Psoas muscle (tissue), 8 donors: ENCODE data around the gene TMEM54. TPM values are rescaled to one million over a fixed set of nuclear protein-coding genes. Genes with fewer than 3 reads are reported as not detected.

Source experiments
- ATAC-seq, 4 donors: fragments of 200-7000 bp; cut with Tn5 transposase; one replicate each; pipeline ENCODE4 v1.9.1; 2020; ENCODE audit warnings: moderate library complexity in 3 of 4, mild to moderate bottlenecking in 2 of 4
- DNase-seq, 2 donors: peaks; one replicate each; pipeline ENCODE4 v3.0.0-alpha.2; 2020
- H3K27ac ChIP-seq: fragments of 200-600 bp; one replicate; pipeline ENCODE4 v1.8.0; 2022
- H3K27me3 ChIP-seq, 3 donors: fragments of 200-600 bp in 1 of 3; one replicate each; pipeline versions ENCODE4 v1.6.1 to v1.8.0; 2013 to 2022; ENCODE audit warnings: low read length in 2 of 3, mild to moderate bottlenecking in 2 of 3, moderate library complexity in 1 of 3; ENCODE audit not compliant: insufficient read depth in 3 of 3
- H3K36me3 ChIP-seq, 2 donors: fragments of 200-600 bp in 1 of 2; one replicate each; pipeline versions ENCODE4 v1.6.1 to v1.8.0; 2013 to 2022; ENCODE audit warnings: low read depth in 1 of 2, mild to moderate bottlenecking in 1 of 2, moderate library complexity in 1 of 2; ENCODE audit not compliant: insufficient read depth in 1 of 2
- H3K4me1 ChIP-seq: fragments of 200-600 bp; one replicate; pipeline ENCODE4 v1.8.0; 2022
- H3K4me3 ChIP-seq: fragments of 200-600 bp; one replicate; pipeline ENCODE4 v1.8.0; 2022; ENCODE audit warnings: mild to moderate bottlenecking
- H3K9me3 ChIP-seq: fragments of 200-600 bp; one replicate; pipeline ENCODE4 v1.8.0; 2022
- CTCF ChIP-seq: fragments of 200-600 bp; IDR thresholded peaks from one replicate; pipeline ENCODE4 v1.8.0; 2022; ENCODE audit warnings: antibody characterized with exemption
- WGBS, 3 donors: extraction: QIAGEN DNeasy Blood & Tissue Kit; methylation state at CpG; one replicate each; pipeline versions ENCODE4 v1.1.6 to v1.1.7; 2013; 5-methylcytosine and 5-hydroxymethylcytosine counted together
- intact Hi-C, 2 donors: fragments of 100-400 bp; cut with DNase I; formaldehyde crosslinking; loops; one replicate each; pipeline versions ENCODE4 v1.11.0 to v1.14.2; 2022
- polyA plus RNA-seq, 3 donors: library from polyadenylated mRNA; stranded (reverse); fragments of 200-250 nt; gene quantifications; one replicate each; pipeline ENCODE4 v1.2.3, GENCODE V29; 2013
- total RNA-seq, 4 donors: library from RNA; stranded (reverse); fragmentation: NEBNext Ultra II Directional in 2 of 4; extraction: Animal tissue kit (Norgen Biotek cat#: 25700) in 2 of 4; gene quantifications; one replicate each; pipeline versions ENCODE4 v1.2.1 to v1.2.4, GENCODE V29; 2021 to 2023
- donor health status: healthy with polysubstance abuse.
- donor health status: DM: no; HTN: no; CAD: no; lungs with moderate emphysema.
- donor health status: Bipolar disorder and iron deficiency.
- donor health status: healthy.
- donor health status: DM: yes; HTN: yes; CAD: no.
- donor health status: DM: no; HTN: no; CAD: no.
- donor health status: DM: no; HTN: no; CAD: no.
- donor health status: DM: yes; HTN: yes; CAD: no.

TMEM54 gene
- total and polyA plus RNA-seq, 7 donors = 4.7 to 11.8 (median 5.9) TPM

GRCh38 chr1:32863881-32864245 lies 37.3 kb downstream of the TMEM54 start:
- DNase-seq (no peak), ATAC-seq (no peak)
- H3K27me3 ChIP-seq = no peaks in the 10 kb centered on the region
- no peaks in the 10 kb centered on the region for H3K9me3 ChIP-seq
- no peak for TF ChIP-seq CTCF
- peaks cover 27% of the 10 kb centered on the region for H3K4me1 ChIP-seq
- intact Hi-C loops = no loop called here
- 93 to 94% (median 94%) methylated on average over 1 of the region's 1 CpG for WGBS, 3 donors
- peaks cover 0 to 23% of the 10 kb centered on the region in 2 donors for H3K36me3 ChIP-seq
- H3K27ac ChIP-seq = no peak overlapping the region
- H3K4me3 ChIP-seq = no peak overlapping the region

DNA sequence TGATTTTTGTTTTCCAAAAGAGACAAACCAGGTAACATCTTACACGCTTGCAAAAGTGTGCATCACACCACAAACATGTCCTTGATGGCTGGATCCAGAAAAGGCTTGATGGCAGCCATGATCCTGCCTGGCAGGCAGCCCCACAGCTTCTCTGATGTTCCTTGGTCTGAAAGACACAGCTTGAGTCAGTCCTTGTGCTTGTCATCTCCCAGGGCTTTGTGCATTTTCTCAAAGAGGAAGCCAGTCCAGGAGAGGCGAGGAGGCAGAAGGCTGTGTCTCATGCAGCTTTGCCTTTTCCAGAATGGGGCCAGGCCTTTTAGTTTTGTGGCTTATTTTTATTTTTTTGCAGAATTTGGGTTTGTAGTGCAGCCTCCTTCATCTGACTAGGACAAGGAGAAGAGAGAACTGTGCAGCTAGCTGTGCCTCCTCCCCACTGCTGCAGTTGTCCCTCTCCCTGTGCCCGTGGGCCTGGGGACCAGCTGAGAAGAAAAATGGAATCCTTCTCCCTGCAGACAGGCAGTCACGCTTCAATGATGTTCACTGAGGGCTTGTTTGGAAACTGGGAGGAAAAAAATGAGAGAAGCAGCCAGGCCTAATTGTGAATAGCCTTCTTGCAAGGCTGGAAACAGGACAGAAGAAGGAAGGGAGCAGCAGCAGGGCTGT lies 37.8 kb downstream of the TMEM54 start:
- Histone ChIP-seq H3K36me3 (peaks cover 0 to 27% of the 10 kb centered on the region in 2 donors), H3K4me1 (peaks cover 27% of the 10 kb centered on the region), H3K4me3 (no peak overlapping the region), H3K27ac (no peak overlapping the region), H3K27me3 (no peaks in the 10 kb centered on the region), H3K9me3 (no peaks in the 10 kb centered on the region)
- 72 to 81% (median 76%) methylated on average over 4 of the region's 4 CpGs for WGBS, 3 donors
- intact Hi-C loops = no loop called here
- no peak for TF ChIP-seq CTCF
- DNase-seq (no peak), ATAC-seq (no peak)

DNA sequence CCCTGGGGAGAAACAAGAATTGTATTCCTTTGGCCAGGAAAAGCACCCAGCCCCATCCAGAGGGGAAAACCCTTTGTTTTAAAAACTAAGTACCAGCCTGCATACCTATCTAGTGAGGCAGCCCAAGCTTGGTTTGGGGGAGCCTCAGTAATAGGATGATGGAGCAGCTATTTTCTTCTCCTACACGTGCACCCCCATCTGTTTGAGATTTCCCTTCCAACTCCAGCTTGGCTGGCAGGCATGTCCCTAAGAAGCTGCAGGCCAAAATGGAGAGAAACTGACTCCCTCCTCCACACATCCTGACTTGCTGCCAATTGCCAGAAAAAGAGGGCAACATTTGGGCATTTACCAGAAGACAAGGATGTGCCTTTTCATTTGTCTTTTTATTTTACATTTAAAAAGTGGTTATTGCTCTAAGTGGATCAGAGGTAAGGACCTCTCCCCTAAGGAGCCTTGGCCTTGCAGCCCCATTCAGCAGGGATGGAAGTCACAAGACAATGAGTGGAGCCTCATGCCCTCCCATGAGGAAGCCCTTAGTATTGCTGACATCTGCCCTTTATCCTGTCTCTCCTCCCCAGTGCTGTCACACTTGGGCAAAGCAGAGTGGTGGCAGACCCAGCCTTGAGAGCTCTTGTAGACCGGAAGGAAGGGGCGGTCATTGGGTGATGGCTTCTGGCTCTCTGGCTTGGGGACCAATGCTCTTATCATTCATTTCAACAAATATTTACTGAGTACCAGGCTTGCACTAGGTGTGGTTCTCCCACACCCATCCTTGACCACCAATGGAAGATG lies 39.1 kb downstream of the TMEM54 start:
- ATAC-seq = no peak
- peaks cover 27% of the 10 kb centered on the region for H3K4me1 ChIP-seq

GRCh38 chr1:32860566-32860965 lies 40.6 kb downstream of the TMEM54 start:
- H3K4me3 ChIP-seq = no peak overlapping the region
- intact Hi-C loops = no loop called here
- H3K27me3 ChIP-seq = no peaks in the 10 kb centered on the region
- no peak for DNase-seq
- TF ChIP-seq CTCF = no peak
- peaks cover 0 to 55% of the 10 kb centered on the region in 2 donors for H3K36me3 ChIP-seq
- H3K4me1 ChIP-seq = peaks cover 21% of the 10 kb centered on the region
- no peak for ATAC-seq
- no peak overlapping the region for H3K27ac ChIP-seq
- no peaks in the 10 kb centered on the region for H3K9me3 ChIP-seq

More for the DNA sequence above, 39.1 kb downstream of the TMEM54 start:
- no peak overlapping the region for H3K27ac ChIP-seq
- no peak overlapping the region for H3K4me3 ChIP-seq
- DNase-seq = no peak
- no peak for TF ChIP-seq CTCF
- no peaks in the 10 kb centered on the region for H3K9me3 ChIP-seq
- intact Hi-C loops = no loop called here
- 63 to 71% (median 67%) methylated on average over 3 of the region's 3 CpGs for WGBS, 3 donors
- H3K27me3 ChIP-seq = no peaks in the 10 kb centered on the region
- peaks cover 0 to 40% of the 10 kb centered on the region in 2 donors for H3K36me3 ChIP-seq
